Stimulated activated CD8-positive, alpha-beta memory T cell treated with anti-CD3 and anti-CD28 coated beads, Interleukin-15, amount 100 ng/mL, for 48 hours (primary cell): Measurements from ENCODE around the gene SLC6A17.

Experiments used
- DNase-seq, 2 donors: peaks; one replicate each; pipeline ENCODE4 v3.0.0-alpha.2; 2020; ENCODE audit warnings: low read depth in 2 of 2

SLC6A17 gene

GRCh38 chr1:110174961-110175360 is 24.7 kb downstream of the SLC6A17 start:
- DNase-seq: no peak

- no peak for DNase-seq
These were observed 26.1 kb downstream of the SLC6A17 start for GRCh38 chr1:110176299-110176956.

GRCh38 chr1:110177775-110178174 is 27.5 kb downstream of the SLC6A17 start:
- DNase-seq: no peak

- no peak for DNase-seq
These were observed 33.4 kb downstream of the SLC6A17 start for GRCh38 chr1:110183642-110184167.

GRCh38 chr1:110184446-110184845 is 34.2 kb downstream of the SLC6A17 start:
- no peak for DNase-seq

- no peak for DNase-seq
These were observed 34.9 kb downstream of the SLC6A17 start for GRCh38 chr1:110185181-110185580.

GRCh38 chr1:110186558-110186957 is 36.3 kb downstream of the SLC6A17 start:
- DNase-seq: no peak

GRCh38 chr1:110187139-110187890 is 37.0 kb downstream of the SLC6A17 start:
- DNase-seq: no peak

GRCh38 chr1:110188035-110188618 is 37.8 kb downstream of the SLC6A17 start:
- no peak for DNase-seq

GRCh38 chr1:110189181-110189580 is 38.9 kb downstream of the SLC6A17 start:
- no peak for DNase-seq

- no peak for DNase-seq
These were observed 40.1 kb downstream of the SLC6A17 start for GRCh38 chr1:110190282-110190929.

GRCh38 chr1:110192541-110192940 is 42.2 kb downstream of the SLC6A17 start:
- DNase-seq: no peak

GRCh38 chr1:110195196-110195595 is 44.9 kb downstream of the SLC6A17 start:
- no peak for DNase-seq

- DNase-seq: no peak
These were observed 46.8 kb downstream of the SLC6A17 start for GRCh38 chr1:110196917-110197765.

GRCh38 chr1:110197905-110198629 is 47.8 kb downstream of the SLC6A17 start:
- no peak for DNase-seq

GRCh38 chr1:110198746-110199145 is 48.5 kb downstream of the SLC6A17 start:
- no peak for DNase-seq

- DNase-seq: no peak
These were observed 49.9 kb downstream of the SLC6A17 start for GRCh38 chr1:110200190-110200589.

- no peak for DNase-seq
These were observed 50.4 kb downstream of the SLC6A17 start for GRCh38 chr1:110200666-110201065.

- DNase-seq: no peak
These were observed 51.0 kb downstream of the SLC6A17 start for GRCh38 chr1:110201157-110201825.
